Effector CD8-positive, alpha-beta T cell (primary cell): ENCODE results near the gene FAM193B.

ENCODE experiments used
- DNase-seq: peaks from one replicate; lab custom pipeline; 2025; lab: John Stamatoyannopoulos, UW

Gene FAM193B

DNA sequence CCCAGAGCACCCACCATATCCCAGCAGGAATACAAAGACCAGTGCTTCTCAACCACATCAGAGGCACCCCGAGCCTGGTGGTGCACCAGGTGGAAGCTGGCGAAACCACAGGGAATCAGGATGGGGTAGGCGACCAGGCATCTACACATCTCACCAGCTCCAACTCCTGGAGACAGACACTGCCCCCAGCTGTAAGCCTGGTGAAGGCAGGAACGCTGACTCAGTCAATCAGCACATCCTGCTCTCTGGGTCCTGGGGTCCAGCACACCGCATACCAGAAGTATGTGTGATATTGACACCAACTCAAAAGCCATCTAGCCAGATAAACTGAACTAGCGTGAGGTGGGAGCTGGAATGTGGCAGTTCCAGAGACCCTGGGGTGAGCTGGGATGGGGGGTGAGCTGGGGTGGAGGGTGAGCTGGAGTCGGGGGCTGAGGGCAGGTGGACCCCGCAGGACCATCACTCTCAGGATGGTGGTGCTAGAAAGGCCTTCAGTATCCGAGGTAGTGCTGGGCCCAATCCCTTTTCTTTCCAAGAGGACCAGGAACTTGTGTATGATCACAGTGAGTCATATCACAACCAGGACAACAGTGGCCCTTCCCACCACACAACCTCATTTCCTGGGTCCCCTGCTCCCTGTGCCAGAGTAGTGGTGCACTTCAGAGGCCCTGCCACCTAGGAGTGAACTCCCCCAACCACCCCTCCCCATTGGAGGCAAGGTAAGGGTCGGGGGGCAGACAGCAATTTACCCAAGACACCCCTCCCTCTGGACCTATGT is 83.4 kb downstream of the FAM193B start:
- no peak for DNase-seq
